HuH-7.5 (cell line): ENCODE data around the gene PPIE.
A peak's percentile ranks its signal among the peaks of the same experiment; 100 is the strongest.
"Not testable (repeated sequence)": the region's sequence is repeated elsewhere in the genome, so short reads cannot be mapped to it uniquely, and the experiment has no call there.

Experiments used
- DNase-seq: peaks from one replicate; pipeline ENCODE4 v3.0.0; 2011; ENCODE audit warnings: low spot score

The PPIE gene

DNA sequence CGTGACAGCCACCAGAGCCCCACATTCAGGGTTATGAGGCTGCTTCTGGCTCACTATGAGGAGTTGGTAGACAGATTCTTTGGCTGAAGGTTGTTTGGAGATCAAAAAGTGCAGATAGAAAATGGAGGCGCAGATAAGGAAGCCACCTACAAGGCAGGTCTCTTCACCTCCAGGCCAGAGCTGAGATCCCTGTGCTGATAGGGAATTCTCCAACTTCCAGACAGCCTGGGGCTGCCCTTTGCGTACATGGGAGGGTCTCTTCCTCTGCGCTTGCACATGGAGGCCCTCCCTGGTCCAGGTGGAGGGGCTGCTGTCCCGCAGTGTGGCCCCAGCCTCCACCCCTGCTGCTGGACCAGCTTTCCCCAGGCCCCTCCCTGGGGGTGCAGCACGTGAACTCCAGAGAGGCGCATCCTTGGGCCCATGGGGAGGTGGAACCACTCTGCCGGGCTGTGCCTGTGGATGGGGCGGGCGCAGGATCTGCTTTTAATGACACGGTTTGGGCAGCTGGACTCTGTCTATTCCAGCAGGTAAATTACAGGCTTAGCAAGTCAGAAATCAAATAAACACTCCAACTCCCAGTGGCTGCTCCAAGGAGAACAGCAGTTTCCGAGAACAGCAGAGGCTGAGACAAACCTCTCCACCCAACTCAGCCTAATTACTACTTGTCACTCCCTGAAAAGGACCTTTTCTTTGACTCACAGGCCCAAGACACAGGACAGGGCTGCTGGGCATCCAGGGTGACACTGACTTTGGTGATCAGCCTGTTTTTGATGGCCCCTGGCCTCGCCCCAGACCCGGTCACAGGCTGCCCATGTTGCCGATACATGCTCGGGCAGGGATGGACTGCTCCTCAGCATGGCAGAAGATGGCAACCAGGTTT lies 20.1 kb downstream of the PPIE start:
- no peak for DNase-seq

DNA sequence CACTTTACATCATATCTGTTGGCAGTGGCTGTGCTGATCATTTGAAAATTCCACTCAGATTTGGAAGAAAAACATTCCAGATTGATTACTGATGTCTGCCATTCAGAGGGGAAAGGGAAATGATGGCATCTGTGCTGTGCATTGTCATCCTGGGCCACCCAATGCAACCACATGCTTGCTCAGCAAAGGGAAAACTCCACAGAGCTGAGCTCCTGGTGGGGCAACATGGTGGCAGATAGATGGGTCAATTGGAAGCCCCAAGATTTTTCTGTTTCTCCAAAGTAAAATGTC lies 20.7 kb downstream of the PPIE start:
- DNase-seq: no peak

DNA sequence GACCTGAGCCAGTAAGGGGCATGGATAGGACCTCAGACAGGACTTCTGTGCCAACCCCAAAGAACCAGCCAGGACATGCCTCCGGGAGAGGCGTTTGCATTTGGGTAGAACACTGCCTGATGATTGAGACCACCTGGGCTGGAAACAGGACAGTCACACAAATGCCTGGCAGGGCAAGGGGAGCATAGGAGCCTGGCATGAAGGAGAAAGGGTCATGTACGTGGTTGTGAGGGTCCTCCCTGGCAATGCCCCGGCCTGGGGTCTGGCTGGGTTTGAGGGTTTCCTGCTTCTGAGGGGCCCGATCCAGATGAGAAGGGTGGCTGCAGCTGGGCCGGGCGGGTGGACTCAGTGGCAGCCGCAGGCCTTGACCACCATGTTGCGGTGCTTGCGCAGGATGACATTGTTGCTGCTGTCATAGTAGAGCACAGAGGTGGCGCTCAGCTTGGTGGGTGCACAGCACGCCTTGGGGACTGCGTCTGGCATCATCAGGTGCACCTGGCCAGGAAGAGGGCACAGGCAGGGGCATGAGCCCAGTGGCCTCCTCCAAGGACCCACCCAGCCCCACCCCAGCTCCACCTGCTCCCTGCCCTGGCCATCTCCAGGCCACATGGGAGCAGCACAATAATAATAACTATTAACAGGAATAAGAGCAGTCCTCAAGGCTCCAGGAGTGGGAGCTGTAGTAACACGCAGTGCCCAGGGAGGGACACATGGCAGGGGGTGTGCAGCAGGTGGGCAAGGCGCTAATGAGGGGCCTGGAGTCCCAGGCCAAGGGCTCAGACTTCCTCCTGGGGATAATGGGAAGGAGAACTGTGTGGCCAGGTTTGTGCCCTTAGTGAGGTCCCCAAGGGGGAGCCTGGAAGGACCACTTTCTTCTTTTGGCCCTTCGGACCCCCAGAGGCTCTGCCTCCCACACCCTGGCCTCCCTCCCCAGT lies 21.7 kb downstream of the PPIE start:
- no peak for DNase-seq

GRCh38 chr1:39761016-39761415 lies 22.3 kb downstream of the PPIE start:
- no peak for DNase-seq

DNA sequence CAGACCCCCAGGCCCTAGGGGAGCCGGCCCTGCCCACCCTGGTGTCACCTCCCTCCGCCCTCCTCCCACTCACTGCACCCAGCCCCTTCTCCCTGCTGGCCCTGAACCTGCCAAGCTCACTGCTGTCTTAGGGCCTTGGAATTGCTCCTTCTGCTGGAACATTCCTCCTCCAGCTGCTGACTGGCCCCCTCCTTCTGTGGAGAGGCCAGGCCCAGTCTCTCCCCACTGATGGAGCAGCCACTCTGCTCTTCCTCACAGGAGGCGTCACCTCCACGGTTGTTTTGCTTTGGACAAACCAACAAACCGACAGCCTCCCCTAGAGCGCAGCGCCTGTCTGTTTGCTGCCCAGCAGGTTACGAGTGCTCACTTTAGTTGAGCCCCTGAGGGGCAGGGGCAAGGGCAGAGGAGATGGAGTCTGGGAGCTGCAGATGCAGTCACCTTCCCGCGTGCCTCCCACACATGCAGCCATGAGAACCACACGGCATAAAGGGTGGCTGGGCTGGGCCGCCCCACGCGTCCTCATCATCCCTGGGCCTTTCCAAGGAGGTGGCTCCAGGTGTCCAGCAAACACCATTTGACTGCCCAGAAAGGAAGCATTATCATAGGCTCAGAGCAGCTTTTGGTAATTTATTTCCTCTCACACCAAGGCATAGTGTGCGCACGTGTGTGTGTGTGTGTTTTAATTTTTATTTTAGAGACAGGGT lies 23.0 kb downstream of the PPIE start:
- no peak for DNase-seq

DNA sequence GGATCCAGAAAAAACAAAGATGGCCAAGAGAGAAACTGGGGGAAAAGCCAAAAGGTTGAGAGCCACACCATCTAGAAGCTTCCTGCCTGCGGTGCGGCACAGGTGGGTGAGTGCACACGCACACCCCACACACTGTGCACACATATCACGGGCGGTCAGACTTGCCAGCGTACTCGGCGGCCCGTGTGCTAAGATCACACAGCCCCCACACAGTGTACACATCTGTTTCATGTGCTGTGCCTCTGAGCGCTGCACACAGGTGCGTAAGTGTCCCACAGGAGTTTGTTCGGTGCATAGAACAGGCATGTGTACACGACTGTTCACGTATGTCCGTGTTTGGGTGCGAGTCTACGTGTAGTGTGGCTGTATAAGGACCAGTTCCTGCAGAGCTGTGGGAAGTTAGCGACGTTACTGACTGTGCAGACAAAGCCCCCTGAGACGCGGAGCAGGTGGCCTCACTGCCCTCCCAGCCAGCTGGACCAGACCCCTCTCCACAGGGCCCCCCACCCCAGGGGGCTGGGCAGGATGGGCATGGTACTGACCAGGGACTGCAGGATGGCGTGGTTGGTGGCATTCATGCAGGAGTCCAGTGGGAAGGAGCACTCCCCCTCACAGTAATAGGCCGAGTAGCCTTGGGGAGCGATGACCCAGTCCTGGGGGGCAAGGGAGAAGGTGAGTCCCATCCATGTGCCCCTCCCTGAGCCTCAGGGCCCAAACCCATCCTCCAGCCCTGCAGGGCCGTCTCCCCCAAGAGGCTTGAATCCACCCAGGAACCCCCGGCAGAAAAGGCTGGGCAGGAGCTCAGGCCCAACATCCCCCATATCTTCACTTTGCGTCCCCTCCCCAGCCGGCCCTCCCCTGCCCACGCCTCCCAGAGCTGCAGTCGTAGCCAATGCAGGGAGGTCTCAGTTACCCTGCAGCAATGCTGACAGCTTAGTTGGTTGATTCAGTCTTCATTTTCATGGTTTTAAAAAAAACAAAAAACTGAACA lies 24.2 kb downstream of the PPIE start:
- no peak for DNase-seq

- not testable (repeated sequence) for DNase-seq
Observed at GRCh38 chr1:39763619-39764374, 25.1 kb downstream of the PPIE start.

DNA sequence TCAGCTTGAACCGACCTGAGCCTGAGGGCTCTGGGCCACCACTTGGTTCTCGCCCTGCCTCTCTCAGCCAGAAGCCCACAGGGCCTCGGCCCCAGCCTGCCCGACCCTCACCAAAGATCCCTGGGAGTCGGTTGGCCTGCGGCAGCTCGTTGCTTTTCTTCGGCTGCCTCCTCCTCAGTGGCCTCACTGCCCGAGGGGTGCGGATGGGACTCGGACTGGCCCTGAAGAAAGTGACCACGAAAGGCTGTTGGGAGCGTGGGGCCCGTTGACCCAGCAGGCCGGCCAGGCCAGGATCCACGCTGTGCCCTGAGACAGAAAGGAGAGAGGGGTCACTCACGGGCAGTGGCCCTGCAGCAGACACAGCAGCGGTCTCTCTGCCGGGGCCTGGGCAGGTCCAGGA lies 25.8 kb downstream of the PPIE start:
- DNase-seq: not testable (repeated sequence)

GRCh38 chr1:39766466-39766865 lies 27.8 kb downstream of the PPIE start:
- DNase-seq: not testable (repeated sequence)

GRCh38 chr1:39769502-39769901 lies 30.8 kb downstream of the PPIE start:
- DNase-seq: not testable (repeated sequence)

DNA sequence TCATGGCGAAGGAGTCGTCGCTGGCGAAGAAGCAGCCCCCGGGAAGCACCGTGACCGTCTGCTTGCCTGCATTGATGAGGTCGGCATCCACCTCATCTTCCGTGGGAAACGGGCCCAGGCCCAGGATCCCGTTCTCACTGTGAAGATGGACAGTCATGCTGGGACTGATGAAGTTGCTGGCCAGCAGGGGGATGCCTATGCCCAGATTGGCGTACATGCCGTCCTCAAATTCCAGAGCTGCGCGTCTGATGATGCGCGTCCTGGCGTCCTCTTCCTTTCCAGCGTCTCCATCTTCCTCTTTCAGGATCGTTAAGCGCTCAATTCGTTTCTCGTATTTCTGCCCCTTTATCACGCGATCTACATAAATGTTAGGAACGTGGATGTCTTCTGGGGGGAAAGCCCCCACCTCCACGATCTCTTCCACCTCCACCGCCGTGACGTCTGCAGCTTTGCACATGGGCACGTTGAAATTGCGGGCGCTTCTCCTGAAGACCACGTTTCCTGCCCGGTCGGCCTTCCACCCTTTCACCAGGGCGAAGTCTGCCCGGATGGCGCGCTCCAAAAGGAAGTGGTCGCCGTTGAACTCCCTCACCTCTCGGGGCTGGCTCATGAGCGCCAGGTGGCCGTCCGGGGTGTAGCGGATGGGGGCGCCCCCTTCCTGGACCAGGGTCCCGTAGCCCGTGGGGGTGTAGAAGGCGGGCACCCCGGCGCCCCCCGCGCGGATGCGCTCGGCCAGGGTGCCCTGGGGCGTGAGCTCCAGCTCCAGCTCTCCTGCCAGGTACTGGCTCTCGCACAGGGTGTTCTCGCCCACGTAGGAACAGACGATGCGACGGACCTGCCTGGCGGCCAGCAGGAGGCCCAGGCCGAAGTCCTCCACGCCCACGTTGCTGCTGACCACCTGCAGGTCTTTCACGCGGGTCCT lies 31.7 kb downstream of the PPIE start:
- not testable (repeated sequence) for DNase-seq

DNA sequence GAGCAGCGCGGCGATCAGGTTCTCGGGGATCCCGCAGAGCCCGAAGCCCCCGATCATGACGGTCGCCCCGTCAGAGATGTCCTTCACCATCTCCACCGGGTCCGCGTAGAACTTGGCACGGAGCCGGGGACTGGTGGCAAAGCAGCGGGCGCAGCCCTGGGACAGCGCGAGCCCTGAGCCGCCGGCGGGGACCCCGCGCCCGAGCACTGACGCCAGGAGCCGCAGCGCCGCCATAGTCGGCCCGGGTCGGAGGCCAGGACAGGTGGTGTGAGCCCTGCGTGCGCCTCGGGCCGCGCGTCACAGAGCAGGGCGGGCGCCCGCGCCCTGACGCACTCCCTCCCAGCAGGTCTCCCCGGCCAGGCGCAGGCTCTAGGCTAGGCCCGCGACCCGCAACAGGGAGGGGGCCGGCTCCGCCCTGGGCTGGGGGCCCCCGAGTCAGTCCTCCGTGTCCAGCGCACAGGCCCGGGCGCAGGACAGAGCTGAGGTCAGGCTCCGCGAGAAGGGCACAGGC lies 32.4 kb downstream of the PPIE start, which contains the start of gene OXCT2:
TSS of gene OXCT2 (minus strand) at position 327 of the 511 bp plus-strand sequence. CDS start at position 234, 93 bp downstream.
- DNase-seq: not testable (repeated sequence)

GRCh38 chr1:39773369-39773979 lies 34.8 kb downstream of the PPIE start:
- not testable (repeated sequence) for DNase-seq

GRCh38 chr1:39775141-39775540 lies 36.5 kb downstream of the PPIE start:
- DNase-seq: peak; percentile 54

- not testable (repeated sequence) for DNase-seq
Observed at GRCh38 chr1:39775676-39776399, 37.2 kb downstream of the PPIE start.

DNA sequence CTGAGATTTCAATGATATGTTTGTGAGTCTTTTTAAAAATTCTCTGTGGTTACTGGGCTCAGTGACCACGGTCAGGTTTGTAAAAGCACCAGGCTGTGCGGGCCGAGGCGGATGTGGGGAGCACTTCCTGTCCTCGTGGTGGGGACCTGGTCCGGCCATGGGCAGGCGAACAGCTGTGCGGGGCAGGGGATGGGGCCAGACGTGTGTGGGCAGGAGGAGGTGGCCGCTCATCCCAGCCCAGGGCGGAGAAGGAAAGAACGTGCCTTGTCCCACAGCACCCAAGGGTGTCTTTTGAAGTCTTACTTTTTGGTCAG lies 37.7 kb downstream of the PPIE start:
- no peak for DNase-seq

DNA sequence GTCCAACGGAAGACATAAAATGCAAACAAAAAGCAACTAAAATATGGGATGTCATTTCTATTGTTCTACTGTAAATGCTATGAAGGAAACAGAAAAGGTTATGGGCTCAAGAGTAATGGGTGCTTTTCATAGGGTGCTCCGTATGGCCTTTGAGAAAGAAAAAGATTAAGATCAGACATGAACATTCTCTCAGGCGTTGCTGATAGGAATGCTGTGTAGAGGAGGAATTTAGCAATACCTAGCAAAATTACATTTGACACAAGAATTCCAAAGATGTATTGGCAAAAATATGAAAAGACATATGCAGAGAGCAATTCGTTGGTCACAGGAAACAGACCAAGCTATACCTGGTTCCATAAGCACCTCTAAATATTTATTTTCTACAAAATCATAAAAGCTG lies 38.2 kb downstream of the PPIE start:
- DNase-seq: no peak

- DNase-seq: no peak
Observed at GRCh38 chr1:39777306-39777705, 38.6 kb downstream of the PPIE start.
